DMS 273 (cell line): ENCODE results near the gene CHD9NB.
A peak's percentile ranks its signal among the peaks of the same experiment; 100 is the strongest.

Experiments used
- DNase-seq: peaks from one replicate; lab custom pipeline; 2025; ENCODE audit not compliant: unreplicated experiment; lab: John Stamatoyannopoulos, UW

The CHD9NB gene

GRCh38 chr16:53052519-53053501 is at the start of gene CHD9NB:
Gene CHD9NB, minus strand, starts transcription at chr16:53052897. Its CDS starts 8,739 bp downstream, at chr16:53044158.
- DNase-seq, result peak; percentile 76

GRCh38 chr16:53100889-53101288 is 48.2 kb upstream of the CHD9NB start:
- no peak for DNase-seq

GRCh38 chr16:53100131-53100748 is 47.5 kb upstream of the CHD9NB start:
- DNase-seq, result no peak

- peak; percentile 95 for DNase-seq
These were observed 46.8 kb upstream of the CHD9NB start for GRCh38 chr16:53099318-53100130.

- peak; percentile 93 for DNase-seq
These were observed 46.0 kb upstream of the CHD9NB start for GRCh38 chr16:53098526-53099317.

- no peak for DNase-seq
These were observed 44.5 kb upstream of the CHD9NB start for GRCh38 chr16:53097190-53097589.

GRCh38 chr16:53094013-53094630 is 41.4 kb upstream of the CHD9NB start:
- peak; percentile 51 for DNase-seq

GRCh38 chr16:53093162-53093744 is 40.6 kb upstream of the CHD9NB start:
- DNase-seq, result no peak

- peak; percentile 83 for DNase-seq
These were observed 39.6 kb upstream of the CHD9NB start for GRCh38 chr16:53092284-53092683.

GRCh38 chr16:53091466-53092211 is 38.9 kb upstream of the CHD9NB start:
- DNase-seq, result peak; percentile 99

GRCh38 chr16:53090591-53091411 is 38.1 kb upstream of the CHD9NB start:
- DNase-seq, result peak; percentile 97

GRCh38 chr16:53090286-53090590 is 37.5 kb upstream of the CHD9NB start:
- DNase-seq, result no peak

GRCh38 chr16:53089434-53090285 is 37.0 kb upstream of the CHD9NB start:
- DNase-seq, result peak; percentile 50

GRCh38 chr16:53087101-53087500 is 34.4 kb upstream of the CHD9NB start:
- peak; percentile 55 for DNase-seq

GRCh38 chr16:53085931-53086421 is 33.3 kb upstream of the CHD9NB start:
- DNase-seq, result peak; percentile 90

- DNase-seq, result peak; percentile 95
These were observed 32.7 kb upstream of the CHD9NB start for GRCh38 chr16:53085369-53085843.

GRCh38 chr16:53084746-53085334 is 32.1 kb upstream of the CHD9NB start:
- no peak for DNase-seq
